Endothelial cell of umbilical vein (primary cell): ENCODE results near the gene POLE4. TPM values are rescaled to one million over a fixed set of nuclear protein-coding genes. Genes with fewer than 3 reads are reported as not detected.

Experiments
- BruUV-seq: library from RNA; stranded (reverse); fragments of 400-500 nt; replicated peaks from 2 replicates; lab custom pipeline; 2021; lab: Mats Ljungman, UMichigan
- CTCF ChIA-PET: fragments of 300-600, 350-600 bp; sonication (Branson Sonifier 250); formaldehyde crosslinking; loops from one replicate; lab custom pipeline; 2021; ENCODE audit warnings: antibody characterized with exemption, inconsistent platforms; lab: Charles Lee
- POLR2A ChIA-PET: fragments of 300-600, 350-600 bp; sonication (Branson Sonifier 250); formaldehyde crosslinking; loops from one replicate; lab custom pipeline; 2021; ENCODE audit warnings: antibody characterized with exemption, inconsistent platforms; lab: Charles Lee
- DNase-seq: peaks from one replicate; pipeline ENCODE4 v3.0.0-alpha.2; 2011; ENCODE audit warnings: low read depth, low spot score
- FAIRE-seq: peaks from 2 replicates; lab custom pipeline; 2011; peaks lifted over from hg19 to GRCh38; lab: Jason Lieb, UNC
- H2AFZ ChIP-seq: 2 replicates; pipeline ENCODE4 v1.6.0; 2012; ENCODE audit warnings: low read depth, low read length, control low read depth, inconsistent platforms
- H3K27ac ChIP-seq: 2 replicates; pipeline ENCODE4 v1.5.1; 2011; ENCODE audit warnings: low read depth, mild to moderate bottlenecking, control low read depth, low read length, moderate library complexity; ENCODE audit not compliant: insufficient read depth
- H3K27me3 ChIP-seq, 2 experiments: 2 replicates each; pipeline versions ENCODE4 v1.6.0 to v1.6.1; 2011; ENCODE audit warnings: low read length in 2 of 2, mixed read lengths in 1 of 2; ENCODE audit not compliant: control insufficient read depth in 2 of 2, insufficient read depth in 2 of 2
- H3K36me3 ChIP-seq, 2 experiments: 2 replicates in 1 of 2; 3 replicates in 1 of 2; pipeline ENCODE4 v1.5.1; 2011; ENCODE audit warnings: low read length in 2 of 2, mild to moderate bottlenecking in 1 of 2, moderate library complexity in 1 of 2; ENCODE audit not compliant: control insufficient read depth in 2 of 2, insufficient read depth in 2 of 2; ENCODE audit errors: extremely low read depth in 1 of 2
- H3K4me1 ChIP-seq: 3 replicates; pipeline ENCODE4 v1.5.1; 2011; ENCODE audit warnings: mild to moderate bottlenecking, low read length; ENCODE audit not compliant: control insufficient read depth, insufficient read depth; ENCODE audit errors: extremely low read depth
- H3K4me2 ChIP-seq: 2 replicates; pipeline ENCODE4 v1.6.1; 2011; ENCODE audit warnings: low read length, control low read depth, mixed read lengths; ENCODE audit not compliant: insufficient read depth
- H3K4me3 ChIP-seq, 3 experiments: fragments of 200-600 bp in 1 of 3; sonication (generic), shearing (Covaris generic) in 1 of 3; replicated peaks in 1 of 3; 2 replicates each; pipeline ENCODE4 v1.5.1; 2011 to 2016; ENCODE audit warnings: control low read depth in 3 of 3, low read length in 3 of 3, mild to moderate bottlenecking in 2 of 3, inconsistent platforms in 1 of 3, low read depth in 1 of 3, moderate library complexity in 1 of 3; ENCODE audit not compliant: insufficient read depth in 1 of 3
- H3K79me2 ChIP-seq: 2 replicates; pipeline ENCODE4 v1.6.0; 2012; ENCODE audit warnings: low read length, inconsistent platforms; ENCODE audit not compliant: control insufficient read depth, insufficient read depth
- H3K9ac ChIP-seq: replicated peaks from 2 replicates; pipeline ENCODE3; 2011; ENCODE audit warnings: low read length, control low read depth; ENCODE audit not compliant: insufficient read depth; ENCODE audit errors: extremely low read depth
- H3K9me1 ChIP-seq: replicated peaks from 3 replicates; pipeline ENCODE4 v1.6.0; 2011; ENCODE audit warnings: mild to moderate bottlenecking, low read length; ENCODE audit not compliant: control insufficient read depth, insufficient read depth; ENCODE audit errors: extremely low read depth
- H3K9me3 ChIP-seq: replicated peaks from 2 replicates; pipeline ENCODE4 v1.5.1; 2012; ENCODE audit warnings: low read length, inconsistent platforms; ENCODE audit not compliant: control insufficient read depth, insufficient read depth
- H4K20me1 ChIP-seq: replicated peaks from 2 replicates; pipeline ENCODE3; 2011; ENCODE audit warnings: mild to moderate bottlenecking, low read length; ENCODE audit not compliant: control insufficient read depth, insufficient read depth; ENCODE audit errors: extremely low read depth
- EZH2 ChIP-seq: IDR thresholded peaks from 2 replicates; pipeline ENCODE4 v1.6.1; 2012; ENCODE audit warnings: borderline replicate concordance, low read depth, mild to moderate bottlenecking, moderate library complexity, low read length, inconsistent platforms; ENCODE audit not compliant: severe bottlenecking
- FOS ChIP-seq: IDR thresholded peaks from 2 replicates; pipeline ENCODE4 v1.6.1; 2011; ENCODE audit warnings: mild to moderate bottlenecking, low read length, moderate library complexity, borderline replicate concordance; ENCODE audit not compliant: insufficient read depth
- GATA2 ChIP-seq: IDR thresholded peaks from 2 replicates; pipeline ENCODE4 v1.7.0; 2011; ENCODE audit warnings: low read depth, mild to moderate bottlenecking, moderate library complexity, mixed read lengths, low read length; ENCODE audit not compliant: insufficient read length, insufficient read depth
- JUN ChIP-seq: IDR thresholded peaks from 2 replicates; pipeline ENCODE4 v1.6.1; 2011; ENCODE audit warnings: borderline replicate concordance, low read depth; ENCODE audit not compliant: insufficient read length, insufficient read depth
- MYC ChIP-seq: IDR thresholded peaks from one replicate; pipeline ENCODE4 v1.6.1; 2011; ENCODE audit warnings: mild to moderate bottlenecking, low read depth, low read length
- POLR2A ChIP-seq: IDR thresholded peaks from 2 replicates; pipeline ENCODE4 v1.6.1; 2012; ENCODE audit warnings: low read depth, mild to moderate bottlenecking, control low read depth, low read length
- POLR2AphosphoS5 ChIP-seq: IDR thresholded peaks from 2 replicates; pipeline ENCODE4 v1.6.1; 2012; ENCODE audit warnings: low read depth, mild to moderate bottlenecking, control low read depth, low read length, moderate library complexity; ENCODE audit not compliant: insufficient read depth
- dilution Hi-C: fragments of 300-500 bp; cut with MboI; formaldehyde crosslinking; loops from one replicate; pipeline ENCODE4 v1.15.0; 2019; ENCODE audit warnings: low sequenced_read_pairs; ENCODE audit not compliant: extremely low pct_ligation_motif_present
- intact Hi-C: fragments of 100-400 bp; cut with micrococcal nuclease; formaldehyde crosslinking; loops from one replicate; pipeline ENCODE4 v1.10.0; 2022
- polyA plus RNA-seq, 4 experiments: library from polyadenylated mRNA; depleted of rRNA in 3 of 4; stranded (reverse) in 3 of 4; unstranded in 1 of 4; fragments of >200 nt; gene quantifications; 2 replicates each; pipeline versions ENCODE4 v1.2.1 to v1.2.3, GENCODE V29; 2011 to 2012; ENCODE audit warnings: missing spikeins in 1 of 4
- total RNA-seq: library from RNA; stranded (reverse); gene quantifications from 2 replicates; pipeline ENCODE4 v1.2.3, GENCODE V29; 2021
- TF ChIP-seq, protein P1 (sequence below), 2 donors: IDR thresholded peaks; 1 replicate in 1 of 2; 2 replicates in 1 of 2; pipeline ENCODE4 v1.5.1; 2011; ENCODE audit warnings: low read length in 2 of 2, mild to moderate bottlenecking in 2 of 2, moderate library complexity in 2 of 2, control low read depth in 1 of 2, inconsistent platforms in 1 of 2, low read depth in 1 of 2; ENCODE audit not compliant: insufficient read depth in 1 of 2; ENCODE audit errors: extremely low read depth in 1 of 2
- TF ChIP-seq, protein P2 (sequence below): IDR thresholded peaks from 2 replicates; pipeline ENCODE4 v1.6.1; 2011; ENCODE audit not compliant: insufficient read depth, insufficient read length

The POLE4 gene
- total and polyA plus RNA-seq, 2 donors (not counting 3 experiments of a cell fraction or from before 2014, with no cell fraction given), result 21.4 to 42.6 TPM

DNA sequence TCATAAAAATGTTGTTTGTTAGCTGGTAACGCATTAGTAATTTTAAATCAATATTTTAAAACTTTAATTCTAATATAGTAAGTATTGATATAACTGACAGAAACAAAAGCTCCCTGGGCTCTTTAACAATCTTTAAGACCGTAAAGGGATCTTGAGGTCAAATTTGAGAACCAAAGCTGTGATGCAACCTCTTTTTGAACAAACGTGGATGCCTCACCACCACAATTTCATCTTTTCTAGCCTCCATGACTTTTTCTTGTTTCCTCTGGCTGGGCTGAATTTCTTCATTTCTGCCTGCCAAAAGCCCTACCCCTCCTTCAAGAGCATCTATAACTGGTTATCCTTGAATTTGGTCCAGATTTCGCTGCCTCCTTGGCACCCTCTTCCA is 563 bp upstream of the POLE4 start:
- DNase-seq (no peak), FAIRE-seq (no peak)
- Histone ChIP-seq H3K4me3 (peak overlapping the region in 2 of 3 experiments; percentile 47 to 69), H3K27ac (no peak overlapping the region), H3K79me2 (no peaks in the 10 kb centered on the region), H3K9me1 (no peaks in the 10 kb centered on the region), H3K9me3 (no peaks in the 10 kb centered on the region), H3K9ac (no peak overlapping the region), H3K27me3 (no peaks in the 10 kb centered on the region), H3K4me1 (peaks cover 3% of the 10 kb centered on the region), H4K20me1 (no peaks in the 10 kb centered on the region), H3K36me3 (no peaks in the 10 kb centered on the region), H2AFZ (peak overlapping the region; percentile 92), H3K4me2 (peak overlapping the region; percentile 56)
- POLR2A ChIA-PET, result no interaction called here
- no peak for TF ChIP-seq FOS
- TF ChIP-seq POLR2A, result no peak
- TF ChIP-seq JUN, result no peak
- no peak for TF ChIP-seq POLR2AphosphoS5
- TF ChIP-seq MYC, result no peak
- TF ChIP-seq, protein P1, sequence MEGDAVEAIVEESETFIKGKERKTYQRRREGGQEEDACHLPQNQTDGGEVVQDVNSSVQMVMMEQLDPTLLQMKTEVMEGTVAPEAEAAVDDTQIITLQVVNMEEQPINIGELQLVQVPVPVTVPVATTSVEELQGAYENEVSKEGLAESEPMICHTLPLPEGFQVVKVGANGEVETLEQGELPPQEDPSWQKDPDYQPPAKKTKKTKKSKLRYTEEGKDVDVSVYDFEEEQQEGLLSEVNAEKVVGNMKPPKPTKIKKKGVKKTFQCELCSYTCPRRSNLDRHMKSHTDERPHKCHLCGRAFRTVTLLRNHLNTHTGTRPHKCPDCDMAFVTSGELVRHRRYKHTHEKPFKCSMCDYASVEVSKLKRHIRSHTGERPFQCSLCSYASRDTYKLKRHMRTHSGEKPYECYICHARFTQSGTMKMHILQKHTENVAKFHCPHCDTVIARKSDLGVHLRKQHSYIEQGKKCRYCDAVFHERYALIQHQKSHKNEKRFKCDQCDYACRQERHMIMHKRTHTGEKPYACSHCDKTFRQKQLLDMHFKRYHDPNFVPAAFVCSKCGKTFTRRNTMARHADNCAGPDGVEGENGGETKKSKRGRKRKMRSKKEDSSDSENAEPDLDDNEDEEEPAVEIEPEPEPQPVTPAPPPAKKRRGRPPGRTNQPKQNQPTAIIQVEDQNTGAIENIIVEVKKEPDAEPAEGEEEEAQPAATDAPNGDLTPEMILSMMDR (IDR thresholded peaks at IDR 0.05; ENCODE audit: extremely low read depth in 1 of 2, insufficient read depth in 1 of 2, low read depth in 1 of 2, low read length in 2 of 2), result no peak
- no peak for TF ChIP-seq GATA2
- TF ChIP-seq, protein P2, sequence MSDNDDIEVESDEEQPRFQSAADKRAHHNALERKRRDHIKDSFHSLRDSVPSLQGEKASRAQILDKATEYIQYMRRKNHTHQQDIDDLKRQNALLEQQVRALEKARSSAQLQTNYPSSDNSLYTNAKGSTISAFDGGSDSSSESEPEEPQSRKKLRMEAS, result no peak
- no peak for TF ChIP-seq EZH2
- dilution Hi-C loops (no loop called here), intact Hi-C loops (loop anchor here (1.0 to 5.0 kb wide), 2 partner anchors 65 to 116 kb away; no protein-coding TSS in a partner anchor)
- CTCF ChIA-PET, result no interaction called here
- TSS peak; percentile 51 for BruUV-seq
